ENCODE data around the gene DCC. TPM values are rescaled to one million over a fixed set of nuclear protein-coding genes. Genes with fewer than 3 reads are reported as not detected.

The DCC gene
- total and polyA plus RNA-seq, 2 donors from 2014 or later: 3.9 TPM; not detected in 1

GRCh38 chr18:52700116-52700515, 360.1 kb downstream of the DCC start:
- FAIRE-seq: no peak
- Histone ChIP-seq H3K27ac (ENCODE audit: low read depth in 2 of 2, low read length in 2 of 2) (no peak overlapping the region), H3K4me3 (ENCODE audit: low read length in 3 of 3) (no peak overlapping the region), H3K9me3 (ENCODE audit: control insufficient read depth in 2 of 3, insufficient read depth in 1 of 3, low read length in 3 of 3) (peaks cover 0 to 2% (median 0%) of the 10 kb centered on the region in 3 donors), H3K36me3 (ENCODE audit: control insufficient read depth in 2 of 3, insufficient read depth in 3 of 3, low read length in 3 of 3) (no peaks in the 10 kb centered on the region), H3K4me1 (ENCODE audit: control insufficient read depth in 2 of 3, insufficient read depth in 2 of 3, low read depth in 1 of 3, low read length in 3 of 3) (no peaks in the 10 kb centered on the region), H3K9ac (ENCODE audit: low read length in 3 of 3) (no peak overlapping the region), H3K27me3 (ENCODE audit: control insufficient read depth, insufficient read depth, low read length) (no peaks in the 10 kb centered on the region)
- no peak for DNase-seq
- no peak for TF ChIP-seq CTCF (IDR thresholded peaks at IDR 0.05; ENCODE audit: borderline replicate concordance, extremely low read depth, insufficient read depth)
- intact Hi-C loops (cut with DNase I): no loop called here

GRCh38 chr18:52700816-52701215, 360.8 kb downstream of the DCC start:
- no peak overlapping the region for H3K4me3 ChIP-seq (ENCODE audit: low read length in 3 of 3)
- H3K4me1 ChIP-seq (ENCODE audit: control insufficient read depth in 2 of 3, insufficient read depth in 2 of 3, low read depth in 1 of 3, low read length in 3 of 3): no peaks in the 10 kb centered on the region
- FAIRE-seq: no peak
- no peaks in the 10 kb centered on the region for H3K27me3 ChIP-seq (ENCODE audit: control insufficient read depth, insufficient read depth, low read length)
- no peak overlapping the region for H3K9ac ChIP-seq (ENCODE audit: low read length in 3 of 3)
- H3K36me3 ChIP-seq (ENCODE audit: control insufficient read depth in 2 of 3, insufficient read depth in 3 of 3, low read length in 3 of 3): no peaks in the 10 kb centered on the region
- no peak for DNase-seq
- H3K9me3 ChIP-seq (ENCODE audit: control insufficient read depth in 2 of 3, insufficient read depth in 1 of 3, low read length in 3 of 3): peaks cover 0 to 2% (median 0%) of the 10 kb centered on the region in 3 donors
- TF ChIP-seq CTCF (IDR thresholded peaks at IDR 0.05; ENCODE audit: borderline replicate concordance, extremely low read depth, insufficient read depth): no peak
- intact Hi-C loops (cut with DNase I): no loop called here
- H3K27ac ChIP-seq (ENCODE audit: low read depth in 2 of 2, low read length in 2 of 2): no peak overlapping the region

- no peaks in the 10 kb centered on the region for H3K36me3 ChIP-seq (ENCODE audit: control insufficient read depth in 2 of 3, insufficient read depth in 3 of 3, low read length in 3 of 3)
- no peak overlapping the region for H3K27ac ChIP-seq (ENCODE audit: low read depth in 2 of 2, low read length in 2 of 2)
- FAIRE-seq: no peak
- H3K27me3 ChIP-seq (ENCODE audit: control insufficient read depth, insufficient read depth, low read length): no peaks in the 10 kb centered on the region
- intact Hi-C loops (cut with DNase I): no loop called here
- H3K4me1 ChIP-seq (ENCODE audit: control insufficient read depth in 2 of 3, insufficient read depth in 2 of 3, low read depth in 1 of 3, low read length in 3 of 3): no peaks in the 10 kb centered on the region
- H3K9ac ChIP-seq (ENCODE audit: low read length in 3 of 3): no peak overlapping the region
- no peak overlapping the region for H3K4me3 ChIP-seq (ENCODE audit: low read length in 3 of 3)
- peaks cover 0 to 2% (median 0%) of the 10 kb centered on the region in 3 donors for H3K9me3 ChIP-seq (ENCODE audit: control insufficient read depth in 2 of 3, insufficient read depth in 1 of 3, low read length in 3 of 3)
- DNase-seq: no peak
- TF ChIP-seq CTCF (IDR thresholded peaks at IDR 0.05; ENCODE audit: borderline replicate concordance, extremely low read depth, insufficient read depth): no peak
Measured at GRCh38 chr18:52701219-52701935, 361.4 kb downstream of the DCC start.

Measured in kidney (tissue), 14 donors.